Measurements from ENCODE around the gene FFAR2.
"Not testable (repeated sequence)": the region's sequence is repeated elsewhere in the genome, so short reads cannot be mapped to it uniquely, and the experiment has no call there.

- not testable (repeated sequence) for TF ChIP-seq RFX5 (IDR thresholded peaks at IDR 0.05); TP53 (CRISPR knock-in tag; IDR thresholded peaks at IDR 0.05)
Observed at GRCh38 chr19:35461788-35462187, 13.7 kb downstream of the FFAR2 start.

All from A549 (cell line).